ENCODE data around the gene OR52A5.
"Not testable (repeated sequence)": the region's sequence is repeated elsewhere in the genome, so short reads cannot be mapped to it uniquely, and the experiment has no call there.

Gene OR52A5

GRCh38 chr11:5137996-5138395, at the start of gene OR52A5:
Gene OR52A5, minus strand, starts transcription at chr11:5138356. Its CDS starts 5,714 bp downstream, at chr11:5132642.
- DNase-seq (ENCODE audit: low read depth) = no peak
- H3K4me3 ChIP-seq (ENCODE audit: low read depth, low read length) = no peak within 1 kb of the TSS
- no peak for TF ChIP-seq CTCF (IDR thresholded peaks at IDR 0.05; ENCODE audit: insufficient read depth, low read depth, low read length, missing control alignments)

GRCh38 chr11:5178046-5178837, 40.1 kb upstream of the OR52A5 start:
- DNase-seq (ENCODE audit: low read depth) = no peak
- no peak overlapping the region for H3K4me3 ChIP-seq (ENCODE audit: low read depth, low read length)

GRCh38 chr11:5174934-5175333, 36.8 kb upstream of the OR52A5 start:
- TF ChIP-seq CTCF (IDR thresholded peaks at IDR 0.05; ENCODE audit: insufficient read depth, low read depth, low read length, missing control alignments) = no peak
- no peak for DNase-seq (ENCODE audit: low read depth)
- no peak overlapping the region for H3K4me3 ChIP-seq (ENCODE audit: low read depth, low read length)

More at GRCh38 chr11:5178046-5178837, 40.1 kb upstream of the OR52A5 start:
- TF ChIP-seq CTCF (IDR thresholded peaks at IDR 0.05; ENCODE audit: insufficient read depth, low read depth, low read length, missing control alignments) = no peak

- no peak for TF ChIP-seq CTCF (IDR thresholded peaks at IDR 0.05; ENCODE audit: insufficient read depth, low read depth, low read length, missing control alignments)
- H3K4me3 ChIP-seq (ENCODE audit: low read depth, low read length) = no peak overlapping the region
- no peak for DNase-seq (ENCODE audit: low read depth)
Observed at GRCh38 chr11:5171856-5172255, 33.7 kb upstream of the OR52A5 start.

- not testable (repeated sequence) for DNase-seq (ENCODE audit: low read depth); H3K4me3 ChIP-seq (ENCODE audit: low read depth, low read length)
Observed at GRCh38 chr11:5165898-5166297, 27.7 kb upstream of the OR52A5 start.

- DNase-seq (ENCODE audit: low read depth) = not testable (repeated sequence)
Observed at GRCh38 chr11:5164807-5165206, 26.7 kb upstream of the OR52A5 start.

GRCh38 chr11:5161045-5161444, 22.9 kb upstream of the OR52A5 start:
- DNase-seq (ENCODE audit: low read depth) = not testable (repeated sequence)

More at GRCh38 chr11:5164807-5165206, 26.7 kb upstream of the OR52A5 start:
- not testable (repeated sequence) for H3K4me3 ChIP-seq (ENCODE audit: low read depth, low read length)

GRCh38 chr11:5160217-5160616, 22.1 kb upstream of the OR52A5 start:
- not testable (repeated sequence) for H3K4me3 ChIP-seq (ENCODE audit: low read depth, low read length); DNase-seq (ENCODE audit: low read depth)

More at GRCh38 chr11:5161045-5161444, 22.9 kb upstream of the OR52A5 start:
- not testable (repeated sequence) for H3K4me3 ChIP-seq (ENCODE audit: low read depth, low read length)

- H3K4me3 ChIP-seq (ENCODE audit: low read depth, low read length) = no peak overlapping the region
- no peak for DNase-seq (ENCODE audit: low read depth)
- TF ChIP-seq CTCF (IDR thresholded peaks at IDR 0.05; ENCODE audit: insufficient read depth, low read depth, low read length, missing control alignments) = no peak
Observed at GRCh38 chr11:5159806-5160205, 21.6 kb upstream of the OR52A5 start.

All from GM12865 (cell line).